Dendritic cell treated with granulocyte-macrophage colony-stimulating factor and Interleukin-4, amounts not matched to agents 40 ng/mL and 50 ng/mL, for 4 days (primary cell): Measurements from ENCODE around the gene DMKN.

Experiments used
- H3K27ac Mint-ChIP-seq: one replicate; pipeline ENCODE4 v1.8.0; 2022; ENCODE audit warnings: mild to moderate bottlenecking, mixed read lengths
- H3K27me3 Mint-ChIP-seq: one replicate; pipeline ENCODE4 v1.8.0; 2022; ENCODE audit warnings: mild to moderate bottlenecking, mixed read lengths
- H3K36me3 Mint-ChIP-seq: one replicate; pipeline ENCODE4 v1.8.0; 2022; ENCODE audit warnings: low read depth, mixed read lengths
- H3K4me1 Mint-ChIP-seq: one replicate; pipeline ENCODE4 v1.8.0; 2022; ENCODE audit warnings: low read depth, mixed read lengths
- H3K4me3 Mint-ChIP-seq: one replicate; pipeline ENCODE4 v1.8.0; 2022; ENCODE audit warnings: mild to moderate bottlenecking, moderate library complexity, mixed read lengths
- H3K9me3 Mint-ChIP-seq: one replicate; pipeline ENCODE4 v1.8.0; 2022; ENCODE audit warnings: mixed read lengths
- intact Hi-C: fragments of 100-400 bp; cut with micrococcal nuclease; formaldehyde crosslinking; loops from one replicate; pipeline ENCODE4 v1.15.0; 2022

The DMKN gene

DNA sequence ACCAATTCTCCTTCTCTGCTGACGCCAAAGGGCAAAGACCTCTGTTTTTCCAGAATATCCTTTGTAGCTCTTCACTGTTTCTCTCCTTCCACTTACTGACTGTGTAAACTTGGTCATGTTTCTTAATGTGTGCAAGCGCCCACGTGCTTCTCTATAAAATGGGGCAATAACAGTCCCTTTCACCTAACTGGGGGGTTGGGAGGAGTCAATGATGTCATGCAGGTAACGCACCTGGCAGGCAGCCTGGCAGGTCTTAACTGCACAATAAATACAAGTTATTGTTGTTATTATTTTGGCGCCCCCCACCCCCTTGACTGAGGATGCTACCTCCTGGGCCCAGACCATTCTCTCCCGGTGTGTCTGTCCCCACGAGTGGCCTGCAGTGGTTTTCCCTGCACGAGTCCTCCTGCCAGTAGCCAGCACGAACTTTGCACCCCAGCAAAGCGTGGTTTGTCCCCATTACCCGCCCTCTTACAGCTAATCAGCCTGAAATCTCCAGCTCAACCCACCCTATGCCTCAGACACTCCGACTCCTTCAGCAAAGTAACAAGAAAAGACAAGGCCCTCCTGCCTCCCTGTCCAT lies 9.4 kb upstream of the DMKN start:
- Mint-ChIP-seq H3K4me1 (peaks cover 8% of the 10 kb centered on the region), H3K4me3 (no peak overlapping the region), H3K27ac (no peak overlapping the region), H3K27me3 (peaks cover 18% of the 10 kb centered on the region), H3K36me3 (no peaks in the 10 kb centered on the region), H3K9me3 (no peaks in the 10 kb centered on the region)
- intact Hi-C loops, result no loop called here

GRCh38 chr19:35521124-35521743 lies 7.8 kb upstream of the DMKN start:
- Mint-ChIP-seq H3K4me3 (no peak overlapping the region), H3K27me3 (peaks cover 22% of the 10 kb centered on the region), H3K27ac (no peak overlapping the region), H3K36me3 (no peaks in the 10 kb centered on the region), H3K4me1 (peaks cover 8% of the 10 kb centered on the region), H3K9me3 (no peaks in the 10 kb centered on the region)
- intact Hi-C loops, result no loop called here

DNA sequence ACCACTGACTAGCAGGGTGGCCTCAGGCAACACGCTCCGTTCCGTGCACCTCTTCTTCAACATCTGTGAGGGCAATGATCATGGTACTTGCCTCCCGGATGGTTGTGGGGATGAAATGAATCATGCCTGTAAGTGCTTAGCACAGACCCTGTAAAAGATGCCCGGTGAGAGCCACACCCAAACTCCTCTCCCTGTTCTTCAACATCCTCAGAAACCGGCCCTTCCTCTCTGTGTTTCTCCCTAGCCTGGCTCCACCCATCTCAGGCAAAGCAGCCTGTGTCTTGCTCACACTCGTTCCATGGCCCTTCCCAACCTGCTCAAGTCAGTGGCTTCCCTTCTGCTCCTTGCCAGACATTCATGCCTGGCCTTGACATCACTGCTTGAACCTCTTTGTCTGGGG lies 5.8 kb upstream of the DMKN start:
- Mint-ChIP-seq H3K36me3 (no peaks in the 10 kb centered on the region), H3K27ac (no peak overlapping the region), H3K4me1 (peaks cover 8% of the 10 kb centered on the region), H3K27me3 (peaks cover 22% of the 10 kb centered on the region), H3K9me3 (no peaks in the 10 kb centered on the region), H3K4me3 (no peak overlapping the region)
- intact Hi-C loops, result no loop called here

DNA sequence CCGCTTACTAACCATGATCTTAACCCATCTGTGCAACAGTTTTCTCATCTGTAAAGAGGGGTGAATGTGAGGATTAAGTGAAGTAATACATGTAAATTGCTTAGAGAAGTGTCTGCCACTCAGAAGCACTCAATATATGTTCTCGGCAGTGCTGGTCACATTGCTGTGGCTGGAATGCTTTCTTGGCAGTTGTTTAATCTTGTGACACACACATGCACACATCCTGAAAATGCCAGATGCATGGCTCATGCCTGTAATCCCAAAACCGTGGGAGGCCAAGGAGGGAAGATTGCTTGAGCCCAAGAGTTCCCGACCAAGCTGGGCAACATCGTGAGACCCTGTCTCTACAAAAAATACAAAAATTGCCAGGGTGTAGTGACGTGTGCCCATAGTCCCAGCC lies 4.9 kb upstream of the DMKN start:
- Mint-ChIP-seq H3K9me3 (no peaks in the 10 kb centered on the region), H3K4me3 (no peak overlapping the region), H3K36me3 (no peaks in the 10 kb centered on the region), H3K27me3 (peaks cover 27% of the 10 kb centered on the region), H3K27ac (no peak overlapping the region), H3K4me1 (peaks cover 8% of the 10 kb centered on the region)
- intact Hi-C loops, result no loop called here

- H3K36me3 Mint-ChIP-seq, result no peaks in the 10 kb centered on the region
- no peak overlapping the region for H3K4me3 Mint-ChIP-seq
- intact Hi-C loops, result no loop called here
- peaks cover 32% of the 10 kb centered on the region for H3K27me3 Mint-ChIP-seq
- H3K27ac Mint-ChIP-seq, result no peak overlapping the region
- peaks cover 8% of the 10 kb centered on the region for H3K4me1 Mint-ChIP-seq
- no peaks in the 10 kb centered on the region for H3K9me3 Mint-ChIP-seq
Measured at GRCh38 chr19:35517342-35517741, 3.9 kb upstream of the DMKN start.

- Mint-ChIP-seq H3K27ac (no peak overlapping the region), H3K9me3 (no peaks in the 10 kb centered on the region), H3K36me3 (no peaks in the 10 kb centered on the region), H3K4me1 (peaks cover 8% of the 10 kb centered on the region), H3K27me3 (peaks cover 43% of the 10 kb centered on the region), H3K4me3 (no peak overlapping the region)
- intact Hi-C loops, result no loop called here
Measured at GRCh38 chr19:35516310-35516709, 2.9 kb upstream of the DMKN start.

DNA sequence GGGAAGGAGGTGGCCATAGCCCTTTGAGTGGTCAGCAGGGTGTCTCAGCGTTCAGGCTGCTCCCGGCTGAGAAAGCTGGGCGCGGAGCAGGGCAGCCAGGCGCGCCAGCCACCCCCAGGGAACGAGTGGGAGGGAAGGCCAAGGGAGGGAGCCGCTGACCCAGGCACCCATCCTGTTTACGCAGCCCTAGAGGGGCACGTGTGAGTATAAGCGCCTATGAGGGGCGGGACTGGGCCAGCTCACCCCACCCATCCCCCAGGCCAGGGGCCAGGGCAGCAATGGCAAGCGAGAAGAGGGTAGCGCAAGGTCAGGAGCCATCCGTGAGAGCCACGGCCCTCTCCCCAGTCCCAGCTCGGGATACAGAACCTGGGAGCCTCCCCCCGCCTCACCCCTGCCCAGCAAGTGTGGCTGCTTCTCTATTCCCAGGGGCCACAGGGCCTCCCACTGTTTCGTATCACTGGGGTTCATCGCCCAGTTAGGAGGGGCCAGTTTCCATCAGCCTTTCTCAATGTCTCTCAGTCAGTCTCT lies 897 bp upstream of the DMKN start:
- H3K36me3 Mint-ChIP-seq, result no peaks in the 10 kb centered on the region
- no peaks in the 10 kb centered on the region for H3K9me3 Mint-ChIP-seq
- H3K27me3 Mint-ChIP-seq, result peaks cover 59% of the 10 kb centered on the region
- H3K27ac Mint-ChIP-seq, result no peak overlapping the region
- peaks cover 13% of the 10 kb centered on the region for H3K4me1 Mint-ChIP-seq
- no peak overlapping the region for H3K4me3 Mint-ChIP-seq
- intact Hi-C loops, result no loop called here

DNA sequence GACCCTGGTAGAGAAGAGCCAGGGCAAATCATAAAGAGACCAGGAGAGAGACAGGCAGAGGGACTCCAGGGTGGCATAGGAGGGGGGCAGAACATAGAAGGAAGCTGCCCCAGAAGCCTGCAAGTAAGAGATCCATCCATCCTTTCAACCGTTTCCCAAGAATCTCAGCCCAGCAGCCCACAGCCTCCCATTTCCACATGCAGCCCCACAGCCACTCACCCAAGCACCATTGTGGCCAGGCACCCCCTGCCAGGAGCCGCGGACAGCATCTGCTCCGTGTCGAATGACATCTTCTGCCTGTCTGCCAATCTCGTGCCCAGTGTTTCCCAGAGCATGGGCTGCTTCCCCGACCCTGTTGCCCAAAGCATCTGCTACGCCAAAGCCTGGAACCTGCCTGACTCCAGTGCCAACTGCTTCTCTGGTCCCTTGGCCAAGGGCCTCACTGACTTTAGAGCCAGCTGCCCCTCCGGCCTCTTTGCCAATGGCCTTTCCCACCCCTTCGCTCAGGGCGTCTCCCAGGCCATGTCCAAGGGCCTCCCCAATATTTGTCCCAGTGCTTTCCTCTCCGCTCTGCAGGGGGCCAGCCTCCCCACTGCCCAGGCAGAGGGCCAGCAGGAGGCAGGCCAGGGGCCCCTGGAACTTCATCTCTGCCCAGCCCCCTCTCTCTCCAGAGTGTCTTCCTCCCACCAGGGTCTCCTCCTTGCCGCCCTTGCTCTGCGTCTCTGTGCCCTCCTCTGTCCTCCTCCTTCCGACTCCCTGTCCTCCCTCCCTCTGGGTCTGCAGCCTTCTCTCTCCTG lies 420 bp downstream of the DMKN start:
- H3K4me3 Mint-ChIP-seq, result no peak overlapping the region
- intact Hi-C loops, result no loop called here
- H3K9me3 Mint-ChIP-seq, result no peaks in the 10 kb centered on the region
- H3K36me3 Mint-ChIP-seq, result no peaks in the 10 kb centered on the region
- peaks cover 9% of the 10 kb centered on the region for H3K4me1 Mint-ChIP-seq
- H3K27ac Mint-ChIP-seq, result no peak overlapping the region
- H3K27me3 Mint-ChIP-seq, result peaks cover 68% of the 10 kb centered on the region

DNA sequence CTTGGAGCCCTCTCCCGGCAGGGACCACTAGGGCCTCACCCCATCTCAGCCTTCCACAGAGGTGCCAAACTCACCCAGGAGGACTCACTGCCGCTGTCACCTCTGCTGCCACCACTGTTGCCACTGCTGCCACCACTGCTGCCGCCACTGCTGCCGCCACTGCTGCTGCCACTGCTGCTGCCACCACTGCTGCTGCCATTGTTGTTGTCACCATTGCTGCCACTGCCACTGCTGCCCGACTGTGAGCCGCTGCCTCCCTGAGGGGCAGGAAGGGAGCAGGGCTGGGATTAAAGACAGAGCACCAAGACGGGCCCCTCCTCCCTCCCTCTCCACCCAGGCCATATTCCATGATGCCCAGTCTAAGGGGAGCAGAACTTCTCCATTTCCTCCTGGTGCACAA lies 2.1 kb downstream of the DMKN start:
- Mint-ChIP-seq H3K36me3 (no peaks in the 10 kb centered on the region), H3K27me3 (peaks cover 73% of the 10 kb centered on the region), H3K9me3 (no peaks in the 10 kb centered on the region), H3K4me3 (no peak overlapping the region), H3K4me1 (peaks cover 9% of the 10 kb centered on the region), H3K27ac (no peak overlapping the region)
- intact Hi-C loops, result no loop called here

DNA sequence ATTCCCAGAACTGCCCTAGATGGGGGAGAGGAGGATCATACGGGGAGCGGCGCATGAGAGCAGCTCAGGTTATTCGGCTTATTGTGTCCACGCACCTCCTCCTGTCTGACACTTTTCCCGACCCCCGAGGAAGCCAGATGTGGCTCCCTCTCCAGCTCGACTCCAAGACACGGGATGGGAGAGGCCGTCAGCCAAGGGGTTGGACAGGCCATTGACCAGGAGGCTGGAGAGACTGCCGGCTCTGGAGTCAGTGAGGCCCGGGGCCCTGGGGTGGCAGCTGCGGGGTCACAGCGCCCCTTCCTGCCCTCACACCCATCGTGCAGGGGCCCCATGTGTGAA lies 2.9 kb downstream of the DMKN start:
- H3K36me3 Mint-ChIP-seq, result no peaks in the 10 kb centered on the region
- peaks cover 9% of the 10 kb centered on the region for H3K4me1 Mint-ChIP-seq
- no peak overlapping the region for H3K4me3 Mint-ChIP-seq
- peaks cover 79% of the 10 kb centered on the region for H3K27me3 Mint-ChIP-seq
- H3K9me3 Mint-ChIP-seq, result no peaks in the 10 kb centered on the region
- intact Hi-C loops, result loop anchor here (1.0 kb wide), 1 partner anchor 82 kb away; no protein-coding TSS in a partner anchor
- H3K27ac Mint-ChIP-seq, result no peak overlapping the region

DNA sequence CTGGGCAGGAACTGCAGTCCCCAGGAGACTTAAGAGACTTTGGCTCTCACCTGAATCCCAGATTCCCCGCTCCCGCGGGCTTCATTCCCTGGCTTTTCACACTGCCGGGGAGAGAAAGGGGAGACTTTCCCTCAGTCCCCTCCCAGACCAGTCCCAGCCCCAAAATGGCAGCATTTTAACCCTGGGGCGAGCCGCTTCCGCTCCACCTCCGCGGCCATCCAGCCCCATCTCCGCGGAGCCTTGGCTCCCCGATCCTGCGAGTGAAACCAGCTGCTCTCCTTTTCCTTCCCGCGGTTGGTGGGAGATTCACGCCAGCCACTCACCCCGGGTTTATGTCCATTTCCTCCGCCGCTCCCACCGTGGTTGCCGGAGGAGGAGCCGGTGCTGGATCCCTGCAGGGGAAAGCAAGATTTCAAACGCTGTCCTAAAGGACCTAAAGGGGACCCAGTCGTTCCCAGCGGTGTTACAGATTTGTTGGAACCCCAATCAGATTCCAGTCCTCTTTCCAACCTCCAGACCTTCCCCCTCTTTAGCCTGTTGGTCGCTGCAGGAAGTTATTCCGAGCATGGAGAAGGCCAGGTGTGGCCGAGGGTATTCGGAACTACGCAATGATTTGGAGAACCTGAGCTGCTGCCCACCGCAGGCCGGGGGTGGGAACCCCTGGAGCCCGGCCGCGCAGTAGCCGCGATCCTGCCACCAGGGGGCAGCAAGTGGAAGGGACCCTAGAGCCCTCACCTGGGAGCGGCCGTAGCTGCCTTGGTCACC lies 3.4 kb downstream of the DMKN start:
- Mint-ChIP-seq H3K36me3 (no peaks in the 10 kb centered on the region), H3K27ac (no peak overlapping the region), H3K4me3 (no peak overlapping the region), H3K9me3 (no peaks in the 10 kb centered on the region), H3K27me3 (peaks cover 84% of the 10 kb centered on the region), H3K4me1 (peaks cover 9% of the 10 kb centered on the region)
- intact Hi-C loops, result loop anchor here (1.0 kb wide), 1 partner anchor 82 kb away; no protein-coding TSS in a partner anchor

- Mint-ChIP-seq H3K27ac (no peak overlapping the region), H3K9me3 (no peaks in the 10 kb centered on the region), H3K4me1 (peaks cover 9% of the 10 kb centered on the region), H3K36me3 (no peaks in the 10 kb centered on the region), H3K4me3 (no peak overlapping the region), H3K27me3 (peaks cover 86% of the 10 kb centered on the region)
- intact Hi-C loops, result no loop called here
Measured at GRCh38 chr19:35509018-35509652, 4.3 kb downstream of the DMKN start.

DNA sequence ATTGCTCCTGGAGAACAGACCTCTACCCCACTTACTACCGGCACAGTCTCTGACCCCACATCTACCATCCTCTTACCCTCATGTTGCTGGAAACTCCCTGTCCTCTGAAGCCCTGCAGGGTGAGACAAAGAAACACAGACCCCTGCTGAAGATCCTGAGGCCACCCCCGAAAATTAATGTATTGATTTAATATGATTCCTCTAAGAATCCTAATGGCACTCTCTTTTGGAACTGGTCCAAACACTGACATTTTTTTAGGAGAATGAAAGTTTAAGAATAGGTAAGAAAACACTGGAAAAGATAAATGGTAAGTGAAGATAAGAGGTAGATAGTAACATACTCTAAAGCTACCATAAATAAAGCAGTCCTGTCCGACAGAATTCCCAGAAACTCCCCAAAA lies 5.3 kb downstream of the DMKN start:
- no peak overlapping the region for H3K27ac Mint-ChIP-seq
- H3K4me3 Mint-ChIP-seq, result no peak overlapping the region
- peaks cover 81% of the 10 kb centered on the region for H3K27me3 Mint-ChIP-seq
- intact Hi-C loops, result no loop called here
- no peaks in the 10 kb centered on the region for H3K36me3 Mint-ChIP-seq
- H3K4me1 Mint-ChIP-seq, result peaks cover 9% of the 10 kb centered on the region
- no peaks in the 10 kb centered on the region for H3K9me3 Mint-ChIP-seq
